ENCODE results near the gene PLLP. TPM values are rescaled to one million over a fixed set of nuclear protein-coding genes. Genes with fewer than 3 reads are reported as not detected.

PLLP gene
- total and polyA plus RNA-seq, 10 of the 15 experiments (the other 5 are each of a cell fraction or from before 2014, with no cell fraction given), result 0.21 to 5.8 (median 0.67) TPM

DNA sequence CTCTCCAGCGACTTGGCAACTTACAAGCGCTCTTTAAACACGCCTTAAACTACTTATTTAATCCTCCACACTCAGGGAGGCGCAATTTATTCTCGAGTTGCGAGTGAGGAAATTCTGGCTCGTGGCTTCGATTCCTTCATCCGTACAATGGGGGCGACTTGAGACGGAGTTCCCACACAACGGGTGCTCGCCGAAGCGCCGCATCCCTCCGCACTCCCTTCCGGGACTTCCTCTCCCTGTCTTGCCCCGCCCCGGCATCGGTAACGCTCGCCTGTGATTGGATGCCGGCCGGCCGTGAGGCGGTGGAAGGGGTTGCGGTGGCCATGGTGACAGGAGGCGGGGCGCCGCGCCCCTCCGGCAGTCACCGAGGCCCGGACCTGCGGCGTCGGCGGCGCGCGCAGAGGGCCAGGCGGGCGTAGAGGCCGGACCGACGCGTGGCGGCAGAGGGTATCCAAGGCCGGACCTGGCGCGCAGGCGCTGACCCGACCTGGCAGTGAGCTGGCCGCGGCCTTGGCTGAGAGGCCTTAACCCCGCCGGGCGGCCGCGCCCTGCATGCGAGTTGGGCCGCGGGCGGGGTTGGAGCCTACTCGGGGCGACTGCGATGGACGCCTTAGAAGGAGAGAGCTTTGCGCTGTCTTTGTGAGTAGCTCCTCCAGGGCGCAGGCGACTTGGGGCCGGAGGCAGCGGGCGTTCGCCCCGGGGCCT, 39.6 kb downstream of the PLLP start, which contains the start of gene ARL2BP:
TSS of gene ARL2BP (plus strand) at position 493 of the 705 bp plus-strand sequence. CDS start at position 602, 109 bp downstream.
- under 1% methylated on average over 74 of the region's 77 CpGs for WGBS (ENCODE audit: insufficient coverage, insufficient replicate concordance, low lambda C conversion rate, missing lambda C conversion rate)
- peak within 1 kb of the TSS; percentile 75 for H3K27ac ChIP-seq (ENCODE audit: control insufficient read depth, insufficient read depth)
- peak within 1 kb of the TSS; percentile 80 for H2AFZ ChIP-seq (ENCODE audit: control insufficient read depth, low read depth, low read length)
- peak; percentile 78 for FAIRE-seq
- POLR2A ChIA-PET, result interaction anchor here (0.6 to 7.1 kb wide), 9 partner anchors 9 to 152 kb away, joined by 3 to 35 read pairs (median 4); no protein-coding TSS in a partner anchor
- no peaks in the 10 kb centered on the region for H3K27me3 ChIP-seq (replicated peaks in 1 of 2; ENCODE audit: control insufficient read depth in 2 of 2, insufficient read depth in 2 of 2, low read length in 1 of 2)
- in situ Hi-C loops (cut with MboI) (no loop called here), intact Hi-C loops (cut with micrococcal nuclease; ENCODE audit: unreplicated experiment) (loop anchor here (1.0 to 2.0 kb wide), 3 partner anchors 40 to 172 kb away; partner anchors contain the start of gene PLLP)
- H4K20me1 ChIP-seq (ENCODE audit: control insufficient read depth, insufficient read depth), result no peaks in the 10 kb centered on the region
- H3K4me3 ChIP-seq, result peak within 1 kb of the TSS; percentile 73
- peak; percentile 96 for ATAC-seq
- H3K79me2 ChIP-seq (ENCODE audit: control insufficient read depth, insufficient read depth, low read length), result peaks cover 5% of the 10 kb centered on the region
- no peaks in the 10 kb centered on the region for H3K9me3 ChIP-seq (replicated peaks; ENCODE audit: control insufficient read depth, insufficient read depth, low read length)
- H3K9ac ChIP-seq (ENCODE audit: control insufficient read depth, insufficient read depth, low read length), result peak within 1 kb of the TSS; percentile 89
- no TSS peak for BruUV-seq (replicated peaks)
- H3K4me1 ChIP-seq (ENCODE audit: control insufficient read depth, insufficient read depth, low read length), result peaks cover 21% of the 10 kb centered on the region
- CTCF ChIA-PET, result interaction anchor here (0.5 to 1.6 kb wide), 8 partner anchors 9 to 172 kb away, joined by 3 to 6 read pairs (median 3); no protein-coding TSS in a partner anchor
- H3K4me2 ChIP-seq (ENCODE audit: control insufficient read depth, insufficient read depth), result peak within 1 kb of the TSS; percentile 75
- DNase-seq (ENCODE audit: low read depth, low spot score), result peak; percentile 84
- SMC1A ChIA-PET (ENCODE audit: uncharacterized antibody, unreplicated experiment), result interaction anchor here (0.9 to 8.4 kb wide), 7 partner anchors 9 to 151 kb away, joined by 3 to 39 read pairs (median 5); partner anchors contain the start of genes PSME3IP1 and RSPRY1
- H3K36me3 ChIP-seq (ENCODE audit: control insufficient read depth in 2 of 2, insufficient read depth in 2 of 2, low read length in 1 of 2), result peaks cover 0 to 7% of the 10 kb centered on the region in 2 experiments; a peak in 2 of 4 replicates
- RAD21 ChIA-PET (ENCODE audit: unreplicated experiment), result interaction anchor here (0.8 to 3.7 kb wide), 3 partner anchors 15 to 55 kb away, joined by 3 to 19 read pairs (median 4); no protein-coding TSS in a partner anchor
- TF ChIP-seq CEBPB (IDR thresholded peaks at IDR 0.05; ENCODE audit: borderline replicate concordance in 1 of 2, low read depth in 2 of 2, low read length in 2 of 2) (no peak), SUZ12 (IDR thresholded peaks at IDR 0.05; ENCODE audit: unreplicated experiment) (no peak), SREBF2 (IDR thresholded peaks at IDR 0.05; ENCODE audit: low read length) (no peak), SUPT20H (IDR thresholded peaks at IDR 0.05; ENCODE audit: borderline replicate concordance, control insufficient read depth, low read depth, low read length) (no peak), WRNIP1 (IDR thresholded peaks at IDR 0.05; ENCODE audit: borderline replicate concordance, low read depth, low read length) (0 out of 2 replicates have a peak, but pooled peaks have one; percentile 53), JUND (IDR thresholded peaks at IDR 0.05; ENCODE audit: low read depth, low read length) (no peak), POLR2AphosphoS2 (IDR thresholded peaks at IDR 0.05; ENCODE audit: low read depth, low read length) (peak; percentile 88; the same call in 1 of the 2 replicates), SMARCA5 (IDR thresholded peaks at IDR 0.05) (peak; percentile 75; the same call in 1 of the 2 replicates), SRF (IDR thresholded peaks at IDR 0.05; ENCODE audit: low read depth in 2 of 2, low read length in 2 of 2) (peak in 1 of 2 experiments; percentile 75; a peak in 2 of 4 replicates), DPF2 (IDR thresholded peaks at IDR 0.05) (peak; percentile 88), BHLHE40 (IDR thresholded peaks at IDR 0.05; ENCODE audit: borderline replicate concordance in 1 of 2, low read depth in 2 of 2, low read length in 1 of 2) (peak; percentile 35 to 64; a peak in 3 of 4 replicates), MLLT1 (IDR thresholded peaks at IDR 0.05) (peak; percentile 55; the same call in 1 of the 2 replicates), TARDBP (IDR thresholded peaks at IDR 0.05; ENCODE audit: borderline replicate concordance) (0 out of 2 replicates have a peak, but pooled peaks have one; percentile 23), GATAD2B (conservative IDR thresholded peaks at IDR 0.05; ENCODE audit: low read depth) (peak; percentile 95), ATF3 (IDR thresholded peaks at IDR 0.05; ENCODE audit: borderline replicate concordance, extremely low read depth, low read depth, low read length) (no peak), NBN (IDR thresholded peaks at IDR 0.05) (peak; percentile 91)
- TF ChIP-seq, protein P1, sequence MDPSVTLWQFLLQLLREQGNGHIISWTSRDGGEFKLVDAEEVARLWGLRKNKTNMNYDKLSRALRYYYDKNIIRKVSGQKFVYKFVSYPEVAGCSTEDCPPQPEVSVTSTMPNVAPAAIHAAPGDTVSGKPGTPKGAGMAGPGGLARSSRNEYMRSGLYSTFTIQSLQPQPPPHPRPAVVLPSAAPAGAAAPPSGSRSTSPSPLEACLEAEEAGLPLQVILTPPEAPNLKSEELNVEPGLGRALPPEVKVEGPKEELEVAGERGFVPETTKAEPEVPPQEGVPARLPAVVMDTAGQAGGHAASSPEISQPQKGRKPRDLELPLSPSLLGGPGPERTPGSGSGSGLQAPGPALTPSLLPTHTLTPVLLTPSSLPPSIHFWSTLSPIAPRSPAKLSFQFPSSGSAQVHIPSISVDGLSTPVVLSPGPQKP (IDR thresholded peaks at IDR 0.05; ENCODE audit: low read depth, low read length), result peak; percentile 74; the same call in 1 of the 2 replicates
